ENCODE data around the gene TTC22.
A peak's percentile ranks its signal among the peaks of the same experiment; 100 is the strongest.
"Not testable (repeated sequence)": the region's sequence is repeated elsewhere in the genome, so short reads cannot be mapped to it uniquely, and the experiment has no call there.

TTC22 gene

DNA sequence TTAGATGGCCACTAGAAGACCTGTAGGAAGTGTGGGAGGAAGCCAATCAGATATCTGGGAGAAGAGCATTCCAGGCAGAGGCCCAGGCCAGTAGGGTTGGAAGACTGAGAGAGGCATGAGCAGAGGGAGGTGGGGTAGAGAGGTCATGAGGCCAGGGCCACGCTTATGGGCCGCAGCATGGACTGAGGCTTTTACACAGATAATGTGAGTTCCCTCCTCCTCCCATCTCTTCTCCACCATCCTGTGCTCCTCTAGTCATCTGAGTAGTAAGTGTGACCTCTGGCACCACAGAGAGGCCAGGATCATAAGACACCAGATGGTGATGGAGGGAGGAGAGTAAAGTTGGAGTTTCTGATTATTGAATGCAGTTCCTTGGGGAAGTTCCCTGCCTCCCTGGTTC lies 17.1 kb downstream of the TTC22 start:
- DNase-seq (ENCODE audit: low spot score), result no peak

DNA sequence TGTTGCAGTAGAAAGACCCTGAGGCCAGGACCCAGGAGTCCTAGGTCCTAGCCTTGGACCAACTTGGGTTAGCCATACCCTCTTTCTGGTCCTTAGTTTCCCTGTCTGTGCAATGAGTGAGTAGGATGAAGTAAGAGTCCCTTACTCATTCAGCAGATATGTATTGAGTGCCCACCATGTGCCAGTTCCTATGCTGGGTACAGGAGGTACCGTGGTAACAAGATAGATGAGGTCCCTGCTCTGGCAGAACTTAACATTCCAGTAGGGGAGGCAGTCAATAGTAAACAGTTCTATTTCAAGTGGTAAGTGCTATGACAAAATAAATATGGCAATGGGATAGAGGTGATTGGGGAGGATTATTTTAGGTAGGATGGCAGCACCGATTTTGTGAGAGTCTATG lies 18.5 kb downstream of the TTC22 start:
- DNase-seq (ENCODE audit: low spot score), result no peak

GRCh38 chr1:54782156-54782555 lies 19.0 kb downstream of the TTC22 start:
- DNase-seq (ENCODE audit: low spot score), result no peak

DNA sequence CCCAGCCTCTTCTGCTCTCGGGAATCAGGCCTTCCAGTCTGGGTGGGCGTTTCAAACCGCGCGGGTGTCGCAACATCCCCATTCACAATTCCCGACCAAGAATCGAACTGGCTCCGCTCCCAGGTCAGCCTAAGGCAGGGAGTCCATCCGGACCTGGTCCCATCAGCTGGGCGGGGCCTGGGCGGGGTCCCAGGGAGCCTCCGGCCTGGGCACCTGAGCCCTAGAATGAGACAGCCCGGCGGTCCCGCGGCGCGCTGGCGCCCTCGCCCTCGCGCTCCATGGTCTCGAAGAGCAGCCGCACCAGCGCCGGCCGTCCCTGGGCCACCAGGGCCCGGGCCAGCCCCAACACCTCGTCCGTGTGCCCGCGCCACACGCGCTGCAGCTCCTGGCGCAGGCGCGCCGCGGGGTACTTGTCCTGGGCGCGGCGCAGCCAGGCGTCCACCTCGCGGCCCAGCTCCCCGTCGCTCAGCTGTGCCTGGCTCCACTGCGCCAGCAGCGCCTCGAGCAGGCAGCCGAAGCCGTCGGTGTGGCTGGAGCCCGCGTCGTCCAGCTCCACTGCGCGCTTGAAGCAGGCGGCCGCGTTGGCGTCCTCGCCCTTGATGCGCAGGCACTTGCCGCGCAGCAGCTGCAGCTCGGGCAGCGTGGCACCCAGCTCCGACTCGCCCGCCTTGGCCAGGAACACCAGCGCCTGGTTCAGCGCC lies 19.9 kb downstream of the TTC22 start:
- DNase-seq (ENCODE audit: low spot score), result no peak

DNA sequence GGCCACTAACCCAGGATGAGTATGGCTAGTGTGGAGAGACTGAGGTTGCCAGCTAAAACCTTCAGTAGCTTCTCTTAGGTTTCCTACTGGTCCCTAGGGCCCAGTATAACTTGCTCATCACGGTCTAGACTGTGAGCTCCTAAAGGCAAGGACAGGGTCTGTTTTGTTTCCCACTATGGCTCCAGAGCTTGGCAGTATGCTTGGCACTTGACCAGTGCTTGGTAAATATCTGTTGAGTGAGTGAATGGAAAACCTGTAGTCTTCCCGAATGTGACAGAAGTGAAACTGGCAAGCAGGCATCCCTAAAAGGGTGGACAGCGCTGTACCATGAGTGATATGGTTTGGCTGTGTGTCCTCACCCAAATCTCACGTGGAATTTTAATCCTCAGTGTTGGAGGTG lies 23.7 kb downstream of the TTC22 start:
- no peak for DNase-seq (ENCODE audit: low spot score)

DNA sequence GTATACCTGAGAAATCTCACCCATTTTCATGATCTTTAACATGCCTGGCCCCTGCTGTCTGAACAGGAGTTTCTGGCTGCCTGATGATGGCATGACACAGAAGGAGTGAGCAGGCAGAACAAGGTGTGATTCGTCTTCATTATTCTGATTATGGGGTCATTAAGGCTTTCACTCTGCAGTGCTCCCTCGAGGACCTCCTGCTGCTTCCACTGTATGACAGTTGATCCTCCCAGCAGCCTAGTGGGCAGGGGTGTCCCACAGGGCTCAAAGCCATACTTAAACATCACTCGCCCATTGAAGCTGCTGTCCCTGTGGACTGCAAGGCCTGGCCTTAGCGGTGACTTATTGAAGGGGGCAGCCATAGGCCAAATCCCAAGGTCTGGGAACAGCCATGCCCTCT lies 24.1 kb downstream of the TTC22 start:
- DNase-seq (ENCODE audit: low spot score), result no peak

GRCh38 chr1:54775828-54776721 lies 25.0 kb downstream of the TTC22 start:
- not testable (repeated sequence) for DNase-seq (ENCODE audit: low spot score)

- DNase-seq (ENCODE audit: low spot score), result peak; percentile 71
Measured at GRCh38 chr1:54774820-54775498, 26.2 kb downstream of the TTC22 start.

DNA sequence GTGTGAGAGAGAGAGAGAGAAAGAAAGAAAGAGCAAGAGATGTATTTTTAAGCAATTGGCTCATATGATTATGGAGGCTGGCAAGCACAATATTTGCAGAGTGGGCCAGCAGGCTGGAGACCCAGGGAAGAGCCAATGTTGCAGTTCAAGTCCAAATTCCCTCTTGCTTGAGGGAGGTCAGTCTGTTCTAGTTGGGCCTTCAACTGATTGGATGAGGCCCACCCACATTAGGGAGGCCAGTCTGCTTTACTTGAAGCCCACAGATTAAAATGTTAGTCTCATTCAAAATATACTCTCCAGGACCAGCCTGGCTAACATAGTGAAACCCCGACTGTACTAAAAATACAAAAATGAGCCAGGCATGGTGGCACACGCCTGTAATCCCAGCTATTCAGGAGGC lies 28.2 kb downstream of the TTC22 start:
- DNase-seq (ENCODE audit: low spot score), result no peak

DNA sequence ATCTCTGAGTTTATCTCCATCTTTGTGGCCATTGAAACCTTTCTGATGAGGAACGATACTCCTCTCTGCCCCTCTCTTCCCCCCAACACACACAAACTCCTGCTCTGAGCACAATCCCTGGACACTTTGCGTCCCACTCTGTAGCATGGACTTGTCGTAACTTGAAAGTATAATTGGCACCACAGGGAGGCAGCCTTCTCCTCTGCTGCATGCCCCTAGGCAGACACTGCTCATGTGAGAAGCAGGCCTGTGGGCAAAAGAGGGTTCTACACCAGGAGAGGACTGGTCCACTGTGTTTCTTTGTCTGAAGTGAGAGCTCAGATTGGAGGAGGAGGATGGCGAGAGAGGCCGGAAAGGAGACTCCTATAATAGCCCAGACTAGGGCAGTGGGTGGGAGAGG lies 33.0 kb downstream of the TTC22 start:
- DNase-seq (ENCODE audit: low spot score), result no peak

DNA sequence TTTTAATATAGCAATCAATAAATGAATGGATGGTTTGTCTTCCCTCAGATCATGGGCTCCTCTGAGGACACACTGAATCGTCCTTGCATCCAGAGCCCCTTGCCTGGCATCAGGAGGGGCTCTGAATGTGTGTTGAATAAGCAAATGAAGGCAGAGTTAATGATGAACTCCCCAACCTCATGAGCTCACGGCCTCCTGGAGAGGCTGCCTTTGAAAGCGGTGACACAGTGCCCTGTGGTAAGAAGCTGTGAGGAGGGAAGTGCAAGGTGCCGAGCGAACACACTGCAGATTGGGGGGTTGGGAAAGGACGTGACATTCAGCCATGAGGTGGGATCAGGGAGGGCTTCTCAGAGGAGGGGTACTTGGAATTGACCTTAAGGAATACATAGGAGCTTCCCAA lies 33.6 kb downstream of the TTC22 start:
- DNase-seq (ENCODE audit: low spot score), result no peak

- DNase-seq (ENCODE audit: low spot score), result no peak
Measured at GRCh38 chr1:54766726-54767125, 34.4 kb downstream of the TTC22 start.

DNA sequence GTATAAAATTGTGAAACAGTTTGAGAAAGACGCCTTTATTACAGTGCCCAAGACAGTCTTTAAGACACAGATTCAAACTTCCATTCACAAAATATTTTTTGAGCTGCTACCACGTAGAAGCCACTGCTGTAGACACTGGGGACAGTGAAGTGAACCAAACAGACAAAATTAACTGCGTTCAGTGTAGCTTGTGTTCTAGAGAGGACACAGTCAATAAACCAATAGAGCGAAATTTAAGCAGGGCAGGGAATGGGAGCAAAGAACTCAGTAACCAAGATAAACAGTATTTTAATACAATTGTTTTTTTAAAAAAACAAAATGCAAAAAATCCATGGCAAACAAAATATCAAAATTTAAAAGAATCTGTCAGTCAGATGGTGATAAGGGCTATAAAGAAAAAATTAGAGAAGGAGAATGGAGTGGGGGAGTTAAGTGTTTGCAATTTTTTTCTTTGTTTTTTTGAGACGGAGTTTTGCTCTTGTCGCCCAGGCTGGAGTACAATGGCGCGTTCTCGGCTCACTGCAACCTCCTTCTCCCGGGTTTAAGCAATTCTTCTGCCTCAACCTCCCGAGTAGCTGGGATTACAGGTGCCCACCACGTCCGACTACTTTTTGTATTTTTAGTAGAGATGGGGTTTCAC lies 36.1 kb downstream of the TTC22 start:
- no peak for DNase-seq (ENCODE audit: low spot score)

DNA sequence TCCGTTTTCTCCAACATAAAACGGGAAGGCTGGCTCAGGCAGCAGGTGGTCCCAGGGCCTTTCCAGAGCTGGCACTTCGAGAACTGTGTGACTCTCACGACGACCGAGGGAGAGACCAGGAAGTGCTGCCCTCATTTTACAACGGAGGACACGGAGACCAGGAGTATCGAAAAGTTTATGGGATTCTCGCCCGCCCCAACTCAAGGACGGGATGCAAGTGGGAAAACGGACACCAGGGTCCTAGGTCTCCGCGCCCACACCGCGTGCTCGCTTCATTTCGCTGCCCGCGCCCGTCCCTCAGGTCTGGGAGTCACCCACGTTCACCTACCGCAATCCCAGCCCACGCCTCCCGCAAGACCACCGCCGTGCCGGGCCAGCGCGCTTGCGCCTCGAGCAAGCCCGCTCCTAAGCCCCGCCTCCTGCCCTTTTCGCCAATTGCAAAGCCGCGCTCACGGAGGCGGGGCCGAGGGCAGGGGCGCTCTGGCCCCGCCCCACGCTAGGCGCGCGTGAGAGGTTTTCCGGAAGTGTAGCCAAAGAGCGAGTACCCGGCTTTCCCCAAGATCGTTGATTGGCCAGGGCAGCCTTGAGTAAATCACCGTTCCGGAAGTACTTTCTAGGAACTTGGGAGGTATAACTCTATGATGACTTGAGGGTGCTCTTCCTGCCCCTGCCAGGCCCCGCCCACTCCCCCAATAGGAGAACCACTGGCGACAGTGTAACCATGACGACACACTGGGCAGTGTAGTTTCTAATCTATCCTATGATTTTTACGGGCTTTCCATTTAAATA lies 36.8 kb downstream of the TTC22 start, which contains the start of gene PARS2:
Gene PARS2, minus strand, starts transcription at position 391 of the 789 bp plus-strand sequence. CDS start 5,362 bp downstream, outside the sequence.
- peak; percentile 98 for DNase-seq (ENCODE audit: low spot score)

GRCh38 chr1:54763816-54764132 lies 37.3 kb downstream of the TTC22 start:
- peak; percentile 10 for DNase-seq (ENCODE audit: low spot score)

GRCh38 chr1:54758678-54759348 lies 42.3 kb downstream of the TTC22 start:
- DNase-seq (ENCODE audit: low spot score), result no peak

DNA sequence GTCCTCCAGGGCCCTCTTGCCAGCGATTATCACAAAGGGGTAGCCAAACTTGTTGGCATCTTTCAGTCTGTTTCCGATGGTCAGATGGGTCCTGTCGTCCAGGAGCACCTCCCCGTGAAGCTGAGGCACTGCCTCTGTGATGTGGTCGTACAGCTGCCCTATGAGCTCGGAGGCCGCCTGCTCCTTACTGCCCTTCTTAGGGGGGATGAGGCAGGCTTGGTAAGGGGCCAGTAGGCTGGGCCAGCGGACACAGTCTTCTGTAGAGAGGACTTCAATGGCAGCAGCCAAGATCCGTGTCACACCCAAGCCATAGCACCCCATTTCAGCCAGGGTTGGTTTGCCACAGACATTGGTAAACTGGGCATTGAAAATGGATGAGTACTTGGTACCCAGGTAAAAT lies 43.3 kb downstream of the TTC22 start:
- no peak for DNase-seq (ENCODE audit: low spot score)

DNA sequence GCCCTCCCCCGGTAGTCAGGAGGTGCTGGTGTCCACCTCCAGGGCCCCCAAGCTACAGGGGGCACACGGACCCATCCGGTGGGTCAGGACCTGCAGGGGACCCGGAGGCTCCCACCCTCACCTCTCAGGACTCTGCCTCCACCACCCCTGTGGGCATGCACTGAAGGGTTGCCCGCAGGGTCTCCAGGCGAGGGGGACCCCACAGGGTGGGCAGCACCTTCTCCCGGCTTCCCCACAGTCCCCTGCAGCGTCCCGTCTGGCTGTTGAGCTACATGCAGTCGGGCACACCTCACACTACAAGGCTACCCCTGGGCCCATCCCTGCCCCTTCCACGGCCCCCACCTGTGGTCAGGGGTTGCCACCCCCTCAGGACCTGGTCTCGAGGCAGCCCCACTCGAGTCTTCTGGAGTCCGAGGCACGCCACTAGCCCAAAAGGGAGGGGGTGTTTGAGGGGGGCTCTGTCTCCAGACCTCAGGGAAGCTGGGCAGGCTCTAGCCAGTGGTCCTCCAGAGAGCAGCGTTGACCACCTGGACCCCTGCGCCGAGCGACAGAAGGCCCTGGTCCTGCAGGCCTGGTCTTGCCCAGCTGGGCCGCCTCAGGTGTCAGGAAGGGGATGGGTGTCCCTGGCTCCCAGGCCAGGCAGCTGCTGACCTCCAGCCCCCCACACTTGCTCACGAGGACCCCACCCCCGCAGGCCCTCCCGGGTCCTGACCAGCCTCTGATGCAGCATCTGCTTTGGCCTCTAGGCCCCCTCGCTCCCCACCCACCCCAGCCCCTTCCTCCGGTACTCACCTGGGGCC lies 46.4 kb downstream of the TTC22 start:
- DNase-seq (ENCODE audit: low spot score), result no peak

- DNase-seq (ENCODE audit: low spot score), result no peak
Measured at GRCh38 chr1:54754045-54754444, 47.1 kb downstream of the TTC22 start.

- DNase-seq (ENCODE audit: low spot score), result no peak
Measured at GRCh38 chr1:54751426-54751825, 49.7 kb downstream of the TTC22 start.

Data from germinal center (tissue), 1 donor.